ENCODE measurements around the gene CX3CR1. TPM values are rescaled to one million over a fixed set of nuclear protein-coding genes. Genes with fewer than 3 reads are reported as not detected.

CX3CR1 gene
- total and polyA plus RNA-seq, 8 donors, result 0.08 to 13.0 (median 1.2) TPM

- Histone ChIP-seq H3K9me3 (no peaks in the 10 kb centered on the region), H3K27ac (no peak overlapping the region), H3K4me3 (no peak overlapping the region), H3K36me3 (no peaks in the 10 kb centered on the region), H3K4me1 (no peaks in the 10 kb centered on the region), H3K27me3 (no peaks in the 10 kb centered on the region)
- TF ChIP-seq, protein P1, sequence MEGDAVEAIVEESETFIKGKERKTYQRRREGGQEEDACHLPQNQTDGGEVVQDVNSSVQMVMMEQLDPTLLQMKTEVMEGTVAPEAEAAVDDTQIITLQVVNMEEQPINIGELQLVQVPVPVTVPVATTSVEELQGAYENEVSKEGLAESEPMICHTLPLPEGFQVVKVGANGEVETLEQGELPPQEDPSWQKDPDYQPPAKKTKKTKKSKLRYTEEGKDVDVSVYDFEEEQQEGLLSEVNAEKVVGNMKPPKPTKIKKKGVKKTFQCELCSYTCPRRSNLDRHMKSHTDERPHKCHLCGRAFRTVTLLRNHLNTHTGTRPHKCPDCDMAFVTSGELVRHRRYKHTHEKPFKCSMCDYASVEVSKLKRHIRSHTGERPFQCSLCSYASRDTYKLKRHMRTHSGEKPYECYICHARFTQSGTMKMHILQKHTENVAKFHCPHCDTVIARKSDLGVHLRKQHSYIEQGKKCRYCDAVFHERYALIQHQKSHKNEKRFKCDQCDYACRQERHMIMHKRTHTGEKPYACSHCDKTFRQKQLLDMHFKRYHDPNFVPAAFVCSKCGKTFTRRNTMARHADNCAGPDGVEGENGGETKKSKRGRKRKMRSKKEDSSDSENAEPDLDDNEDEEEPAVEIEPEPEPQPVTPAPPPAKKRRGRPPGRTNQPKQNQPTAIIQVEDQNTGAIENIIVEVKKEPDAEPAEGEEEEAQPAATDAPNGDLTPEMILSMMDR (IDR thresholded peaks at IDR 0.05), result no peak
- intact Hi-C loops (cut with DNase I), result loop anchor here in 1 of 3 donors (10.0 kb wide), 1 partner anchor 62 kb away; no protein-coding TSS in a partner anchor
- ATAC-seq (no peak), FAIRE-seq (no peak), DNase-seq (no peak)
These were observed 3.1 kb downstream of the CX3CR1 start for GRCh38 chr3:39276746-39277145.

DNA sequence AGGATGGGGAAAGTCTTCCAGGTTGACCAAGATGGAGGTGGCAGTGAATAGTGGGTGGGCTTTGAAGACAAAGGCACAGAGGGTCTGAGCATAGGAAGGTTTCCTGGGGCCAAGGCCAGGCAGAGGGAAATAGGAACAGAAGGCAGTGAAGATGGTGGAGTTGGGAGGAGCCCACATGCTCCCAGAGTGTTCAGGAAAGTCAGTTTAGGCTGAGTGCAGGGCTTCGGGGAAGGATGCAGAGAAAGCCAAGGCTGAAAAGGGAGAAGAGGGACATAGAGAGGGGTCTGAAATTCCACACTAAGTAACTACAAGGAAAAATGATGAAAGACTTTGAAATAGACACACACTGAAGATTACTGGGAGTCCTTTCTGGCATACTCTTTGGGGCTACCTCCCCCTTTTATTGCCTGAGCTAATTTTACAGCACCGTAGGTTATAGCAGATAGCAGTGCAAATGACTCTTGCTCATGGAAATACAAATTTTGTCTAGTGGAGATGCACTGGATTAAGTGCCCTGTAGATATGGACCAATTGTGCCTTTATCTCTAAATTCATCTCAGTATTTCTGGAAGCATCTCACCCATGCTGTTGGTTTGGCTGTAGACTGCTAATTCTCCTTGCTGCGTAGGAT, 3.8 kb downstream of the CX3CR1 start:
- H3K4me3 ChIP-seq, result no peak overlapping the region
- no peak for ATAC-seq
- no peaks in the 10 kb centered on the region for H3K36me3 ChIP-seq
- no peaks in the 10 kb centered on the region for H3K27me3 ChIP-seq
- H3K4me1 ChIP-seq, result no peaks in the 10 kb centered on the region
- no peak overlapping the region for H3K27ac ChIP-seq
- TF ChIP-seq, protein P1 (IDR thresholded peaks at IDR 0.05), result no peak
- no peaks in the 10 kb centered on the region for H3K9me3 ChIP-seq
- no peak for DNase-seq
- 80 to 88% methylated on average over 3 of the region's 3 CpGs for WGBS, 2 donors
- intact Hi-C loops (cut with DNase I), result loop anchor here in 1 of 3 donors (10.0 kb wide), 1 partner anchor 61 kb away; no protein-coding TSS in a partner anchor
- no peak for FAIRE-seq

GRCh38 chr3:39275052-39275451, 4.8 kb downstream of the CX3CR1 start:
- Histone ChIP-seq H3K9me3 (no peaks in the 10 kb centered on the region), H3K27me3 (no peaks in the 10 kb centered on the region), H3K27ac (no peak overlapping the region), H3K36me3 (no peaks in the 10 kb centered on the region), H3K4me1 (no peaks in the 10 kb centered on the region), H3K4me3 (no peak overlapping the region)
- TF ChIP-seq, protein P1 (IDR thresholded peaks at IDR 0.05), result no peak
- FAIRE-seq, result no peak
- no peak for ATAC-seq
- intact Hi-C loops (cut with DNase I), result loop anchor here in 1 of 3 donors (10.0 kb wide), 1 partner anchor 60 kb away; no protein-coding TSS in a partner anchor
- WGBS, 2 donors, result 60 to 70% methylated on average over 3 of the region's 3 CpGs
- no peak for DNase-seq

- H3K36me3 ChIP-seq, result no peaks in the 10 kb centered on the region
- 50 to 63% methylated on average over 3 of the region's 3 CpGs for WGBS, 2 donors
These were observed 6.7 kb downstream of the CX3CR1 start for GRCh38 chr3:39273119-39273518.

More at GRCh38 chr3:39273119-39273518, 6.7 kb downstream of the CX3CR1 start:
- Histone ChIP-seq H3K4me1 (no peaks in the 10 kb centered on the region), H3K27me3 (no peaks in the 10 kb centered on the region), H3K27ac (no peak overlapping the region), H3K9me3 (no peaks in the 10 kb centered on the region), H3K4me3 (no peak overlapping the region)
- no peak for DNase-seq
- no peak for ATAC-seq
- intact Hi-C loops (cut with DNase I), result loop anchor here in 1 of 3 donors (10.0 kb wide), 1 partner anchor 58 kb away; no protein-coding TSS in a partner anchor
- TF ChIP-seq, protein P1 (IDR thresholded peaks at IDR 0.05), result no peak
- no peak for FAIRE-seq
